Fibroblast of the aortic adventitia (primary cell): ENCODE results near the gene OR10A5. TPM values are rescaled to one million over a fixed set of nuclear protein-coding genes. Genes with fewer than 3 reads are reported as not detected.

Experiments used
- DNase-seq: peaks from one replicate; pipeline ENCODE4 v3.0.0-alpha.2; 2010; ENCODE audit warnings: low read depth
- H3K4me3 ChIP-seq: 2 replicates; pipeline ENCODE4 v1.5.1; 2011; ENCODE audit warnings: low read depth, mild to moderate bottlenecking, control low read depth, low read length, moderate library complexity
- CTCF ChIP-seq: IDR thresholded peaks from 2 replicates; pipeline ENCODE4 v1.5.1; 2011; ENCODE audit warnings: mild to moderate bottlenecking, low read length, control low read depth, inconsistent platforms; ENCODE audit not compliant: insufficient read depth
- total RNA-seq: library from RNA; depleted of rRNA; stranded (reverse); fragments of >200 nt; gene quantifications from 2 replicates; pipeline ENCODE4 v1.2.3, GENCODE V29; 2012; ENCODE audit warnings: low replicate concordance

The OR10A5 gene
- total RNA-seq, 1 donor = not detected

GRCh38 chr11:6889835-6890234 lies 44.4 kb downstream of the OR10A5 start:
- no peak overlapping the region for H3K4me3 ChIP-seq
- DNase-seq = no peak

GRCh38 chr11:6892400-6892799 lies 46.9 kb downstream of the OR10A5 start, which contains the start of gene OR2D2:
Gene OR2D2, minus strand, starts transcription at chr11:6892500. Its CDS starts 0 bp downstream, at chr11:6892500.
- no peak for DNase-seq
- TF ChIP-seq CTCF = no peak
- H3K4me3 ChIP-seq = no peak within 1 kb of the TSS

More at GRCh38 chr11:6889835-6890234, 44.4 kb downstream of the OR10A5 start:
- no peak for TF ChIP-seq CTCF

GRCh38 chr11:6894097-6894496 lies 48.6 kb downstream of the OR10A5 start:
- no peak for TF ChIP-seq CTCF

GRCh38 chr11:6895010-6895409 lies 49.5 kb downstream of the OR10A5 start:
- H3K4me3 ChIP-seq = no peak overlapping the region
- no peak for DNase-seq
- no peak for TF ChIP-seq CTCF

More at GRCh38 chr11:6894097-6894496, 48.6 kb downstream of the OR10A5 start:
- no peak overlapping the region for H3K4me3 ChIP-seq
- DNase-seq = no peak

Other genes with a start within 250 kb of the OR10A5 start
- 8.2 and 10.2 TPM in 2 replicates for gene RRP8, start 242.1 kb upstream of the OR10A5 start, total RNA-seq
- 115 and 145 TPM in 2 replicates for gene ILK, start 241.9 kb upstream of the OR10A5 start, total RNA-seq
- 46.3 and 101 TPM in 2 replicates for gene TAF10, start 233.5 kb upstream of the OR10A5 start, total RNA-seq
- 49.3 and 60.2 TPM in 2 replicates for gene TPP1, start 226.3 kb upstream of the OR10A5 start, total RNA-seq
- gene DCHS1, start 189.9 kb upstream of the OR10A5 start, total RNA-seq = 5.2 and 19.0 TPM in 2 replicates
- gene MRPL17, start 162.3 kb upstream of the OR10A5 start, total RNA-seq = 26.6 and 49.1 TPM in 2 replicates
- 0.09 and 0.33 TPM in 2 replicates for gene OR2AG2, start 73.7 kb upstream of the OR10A5 start, total RNA-seq
- gene OR2AG1, start 62.7 kb upstream of the OR10A5 start, total RNA-seq = not detected in 2 replicates
- gene OR6A2, start 46.0 kb upstream of the OR10A5 start, total RNA-seq = 0.27 and 0.33 TPM in 2 replicates
- not detected in 2 replicates for gene OR10A2, start 17.4 kb downstream of the OR10A5 start, total RNA-seq
- gene OR10A4, start 30.9 kb downstream of the OR10A5 start, total RNA-seq = not detected in 2 replicates
- gene OR2D2, start 46.8 kb downstream of the OR10A5 start, total RNA-seq = 0.09 TPM in 1 of 2 replicates, not detected in the other
- gene OR2D3, start 75.3 kb downstream of the OR10A5 start, total RNA-seq = not detected in 2 replicates
- 1.2 and 3.5 TPM in 2 replicates for gene ZNF215, start 80.7 kb downstream of the OR10A5 start, total RNA-seq
- gene ZNF214, start 174.7 kb downstream of the OR10A5 start, total RNA-seq = 2.9 and 5.2 TPM in 2 replicates
- 0.18 TPM in 1 of 2 replicates, not detected in the other for gene NLRP14, start 174.8 kb downstream of the OR10A5 start, total RNA-seq
- gene RBMXL2, start 243.3 kb downstream of the OR10A5 start, total RNA-seq = not detected in 2 replicates